GM19351 (cell line): Measurements from ENCODE around the gene APOC3.

Experiments
- ATAC-seq: cut with Tn5 transposase; IDR thresholded peaks from one replicate; pipeline ENCODE4 v1.9.1; 2021; ENCODE audit warnings: mild to moderate bottlenecking, moderate library complexity; ENCODE audit not compliant: unreplicated experiment

Gene APOC3

DNA sequence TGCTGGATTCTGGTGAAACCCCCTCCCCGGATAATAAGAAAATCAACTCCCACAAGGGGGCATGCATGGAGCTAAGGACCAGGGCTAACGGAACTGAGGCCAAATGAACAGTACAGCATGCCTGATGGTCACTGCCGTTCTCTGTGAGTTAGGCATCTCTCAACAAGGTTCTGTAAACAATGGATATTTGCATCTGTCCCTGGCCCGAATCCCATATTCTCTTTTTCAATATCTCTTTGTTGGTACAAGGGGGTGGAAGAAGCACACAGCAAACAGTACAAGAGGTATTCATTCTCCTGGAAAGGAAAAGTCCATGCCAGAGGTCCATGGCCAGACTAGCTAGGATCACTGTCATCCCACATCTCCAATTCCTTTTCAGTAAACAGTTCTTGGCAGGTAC, 39.9 kb downstream of the APOC3 start:
- ATAC-seq, result no peak

DNA sequence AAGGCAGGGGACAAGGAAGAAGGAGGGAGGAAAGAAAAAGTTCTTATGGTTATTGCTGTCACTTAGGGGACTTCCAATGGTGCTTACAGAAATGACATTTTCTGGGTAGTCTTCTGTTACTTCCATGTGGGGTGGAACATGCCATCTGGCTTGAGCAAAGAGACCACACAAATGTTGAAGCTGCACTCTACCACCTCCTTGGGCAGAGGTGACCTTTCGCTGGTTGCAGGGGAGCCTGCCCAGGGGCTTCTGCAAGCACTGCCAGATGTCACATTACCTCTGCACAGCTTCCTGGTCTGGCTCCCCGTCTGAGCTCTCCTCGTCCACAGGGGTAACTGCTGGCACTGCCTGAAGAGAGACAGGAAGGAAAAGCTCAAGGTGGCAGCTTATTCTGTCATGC, 40.3 kb downstream of the APOC3 start:
- no peak for ATAC-seq

DNA sequence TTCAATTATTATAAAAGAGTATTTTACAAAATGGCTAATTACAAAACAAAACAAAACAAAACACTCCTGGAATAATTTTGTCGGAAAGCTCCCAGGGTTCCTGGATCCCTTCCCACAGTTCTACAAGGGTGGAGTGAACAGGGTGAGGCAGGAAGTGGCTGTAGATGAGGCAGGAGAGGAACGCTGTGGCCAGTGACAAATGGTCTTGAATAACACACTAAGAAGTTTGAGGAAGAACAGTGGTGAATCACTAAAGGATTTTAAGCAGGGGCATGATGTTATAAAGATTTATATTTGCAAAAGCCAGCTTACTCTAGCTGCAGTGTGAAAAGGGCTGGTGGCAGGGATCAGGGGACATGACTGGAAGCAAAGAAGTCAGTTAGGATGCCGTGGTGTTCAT, 41.5 kb downstream of the APOC3 start:
- ATAC-seq, result no peak

DNA sequence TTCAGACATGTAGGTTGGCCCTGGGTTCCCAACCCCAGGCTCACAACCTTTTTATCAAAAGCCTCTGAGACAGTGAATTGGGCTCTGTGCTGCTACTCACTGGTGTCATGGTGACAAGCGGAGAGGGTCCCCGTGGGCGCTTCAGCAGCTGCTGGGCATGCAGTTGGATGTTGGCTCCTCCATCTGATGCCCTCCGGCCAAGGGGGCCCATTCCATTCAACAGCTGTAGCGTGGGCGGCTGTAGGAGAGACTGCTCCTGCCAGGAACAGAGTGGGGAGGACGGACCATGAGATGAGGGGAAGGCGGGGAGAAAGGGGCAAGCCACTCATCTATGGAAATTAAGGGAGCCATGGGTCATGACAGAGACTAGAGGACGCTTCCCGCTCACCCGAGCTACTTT, 43.7 kb downstream of the APOC3 start:
- no peak for ATAC-seq

DNA sequence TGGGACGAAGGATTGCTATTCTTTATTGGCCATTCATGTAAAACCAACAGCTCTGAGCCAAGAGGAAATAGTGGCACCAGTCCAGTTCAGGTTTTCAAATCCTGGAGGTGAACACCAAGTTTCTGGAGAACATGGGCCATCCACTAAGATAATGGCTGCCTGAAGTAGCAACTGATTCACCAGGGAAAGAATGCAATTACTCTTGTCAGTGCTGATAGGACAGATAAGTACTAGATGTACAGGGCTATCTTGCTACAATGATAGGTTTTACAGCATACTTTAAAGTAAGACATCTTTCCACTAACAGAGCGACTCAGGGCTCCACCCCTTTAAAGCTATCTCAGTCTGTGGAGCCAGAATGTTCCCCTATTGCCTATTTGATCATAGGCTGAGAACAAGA, 44.5 kb downstream of the APOC3 start:
- no peak for ATAC-seq

DNA sequence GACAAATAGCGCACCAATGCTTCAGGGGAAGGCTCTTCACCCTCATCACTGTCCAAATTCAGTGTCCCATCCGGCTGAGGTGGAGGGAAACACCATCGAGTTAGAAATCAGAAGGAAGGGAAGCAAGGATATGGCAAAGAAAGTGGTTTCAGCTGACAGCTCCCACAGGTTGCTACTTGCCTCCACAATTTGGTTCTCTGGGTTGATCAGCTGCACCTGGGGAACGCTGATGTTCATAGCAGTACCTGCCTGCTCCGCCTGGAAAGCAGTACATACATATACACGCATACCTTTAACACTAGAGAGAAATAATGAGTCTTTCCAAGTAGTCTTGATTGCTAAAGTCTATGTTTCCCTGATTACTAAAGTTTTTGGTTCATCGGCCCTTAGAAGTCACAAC, 45.5 kb downstream of the APOC3 start:
- ATAC-seq, result no peak

DNA sequence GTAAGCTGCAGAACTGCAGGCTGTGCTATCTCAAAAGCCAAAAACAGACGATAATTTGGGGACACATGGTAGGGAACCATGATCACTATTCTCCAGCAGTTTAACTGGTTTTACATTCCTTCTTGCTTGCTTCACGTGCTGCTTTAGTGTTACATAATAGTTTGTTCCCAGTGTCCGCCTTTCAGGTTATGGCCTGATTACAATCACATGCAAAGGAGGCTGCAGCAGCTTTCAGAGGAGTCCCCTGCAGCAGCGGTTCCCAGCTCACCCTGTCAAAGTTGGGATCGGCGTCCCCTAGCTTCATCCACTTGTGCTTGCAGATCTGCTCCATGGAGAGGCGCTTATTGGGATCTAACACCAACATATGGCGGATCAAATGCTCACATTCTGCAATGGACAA, 46.9 kb downstream of the APOC3 start:
- no peak for ATAC-seq

DNA sequence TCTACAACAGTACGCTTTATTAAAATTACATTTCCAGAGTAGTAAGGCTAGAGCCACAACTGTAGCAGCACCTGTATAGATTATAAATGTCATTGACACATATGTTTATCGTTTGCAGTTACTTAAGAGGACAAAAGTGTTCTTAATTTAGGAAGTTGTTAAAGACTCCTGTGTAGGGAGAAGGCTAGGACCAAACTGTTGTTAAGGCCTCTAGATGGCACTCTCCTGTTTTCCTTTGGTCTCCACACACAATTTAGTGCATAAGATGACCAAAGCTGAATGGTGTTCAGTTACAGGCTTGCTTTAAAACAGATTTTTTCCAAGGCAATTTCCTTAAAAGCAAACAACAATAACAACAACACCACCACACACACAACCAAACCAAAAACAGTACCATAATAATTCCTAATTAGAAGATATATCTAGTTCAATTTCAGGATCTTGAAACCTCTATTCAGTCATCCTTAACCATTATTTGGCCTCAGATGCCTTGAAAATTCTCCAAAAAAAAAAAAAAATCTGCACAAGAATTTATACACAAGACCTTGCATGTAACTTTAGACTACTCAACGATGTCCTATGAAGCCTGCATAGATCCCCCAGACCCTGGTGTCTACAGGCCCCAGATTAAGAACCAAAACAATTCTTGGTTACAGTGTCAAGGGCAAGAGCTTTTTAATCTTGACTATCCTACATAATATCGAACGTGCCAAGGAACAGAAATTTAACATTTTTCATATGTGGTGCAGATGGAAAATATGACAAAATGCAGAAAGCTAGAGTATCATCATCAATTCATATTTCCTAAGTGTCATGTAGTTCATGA, 50.3 kb downstream of the APOC3 start:
- ATAC-seq, result no peak

DNA sequence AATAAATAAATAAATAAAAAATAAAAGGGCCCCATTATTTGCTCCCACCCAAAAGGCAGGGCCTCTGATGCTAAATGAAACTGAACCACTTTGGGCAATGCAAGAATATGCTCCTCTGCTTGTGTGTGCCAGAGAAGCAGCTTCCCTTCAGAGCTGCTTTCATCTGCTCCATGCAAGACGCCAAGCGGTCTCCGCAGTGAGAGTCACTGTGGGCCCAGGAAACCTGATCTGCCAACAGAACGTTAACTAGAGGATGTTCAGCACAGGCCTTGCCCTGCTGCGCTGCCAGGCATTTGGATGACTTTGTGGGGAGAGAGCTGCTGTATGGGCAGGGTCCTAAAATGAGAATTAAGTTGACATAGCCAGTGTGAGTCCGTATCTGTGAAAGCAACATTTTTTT, 51.4 kb downstream of the APOC3 start:
- ATAC-seq, result no peak

DNA sequence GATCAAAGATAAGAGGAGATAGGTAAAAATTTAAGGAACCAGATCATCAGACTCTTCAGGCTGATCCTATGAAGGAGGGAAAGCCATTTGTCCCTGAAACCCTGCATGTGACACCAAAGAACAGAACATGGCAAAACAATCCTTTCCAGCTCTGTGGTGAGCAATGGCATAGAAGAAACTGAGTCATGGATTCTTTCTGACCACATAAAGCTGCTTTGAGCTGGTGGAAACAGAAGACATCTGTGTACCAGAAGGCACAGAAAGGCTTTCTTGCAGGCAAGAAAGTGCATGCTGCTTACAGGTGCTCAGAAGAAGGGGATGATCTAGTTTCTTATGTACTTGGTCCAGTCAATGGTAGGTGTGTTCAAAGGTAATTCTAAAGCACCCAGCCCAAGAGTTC, 52.7 kb downstream of the APOC3 start:
- ATAC-seq, result no peak
